Stimulated activated CD4-positive, alpha-beta T cell treated with anti-CD3 and anti-CD28 coated beads, Interleukin-12 subunit alpha, Interleukin-12 subunit beta, amount 100 ng/mL, for 48 hours (primary cell): Measurements from ENCODE around the gene ELOVL7.
"Not testable (repeated sequence)": the region's sequence is repeated elsewhere in the genome, so short reads cannot be mapped to it uniquely, and the experiment has no call there.

Experiments
- DNase-seq, 3 donors: peaks; one replicate each; pipeline ENCODE4 v3.0.0-alpha.2; 2020; ENCODE audit warnings: low read depth in 2 of 3, low spot score in 1 of 3

Gene ELOVL7

DNA sequence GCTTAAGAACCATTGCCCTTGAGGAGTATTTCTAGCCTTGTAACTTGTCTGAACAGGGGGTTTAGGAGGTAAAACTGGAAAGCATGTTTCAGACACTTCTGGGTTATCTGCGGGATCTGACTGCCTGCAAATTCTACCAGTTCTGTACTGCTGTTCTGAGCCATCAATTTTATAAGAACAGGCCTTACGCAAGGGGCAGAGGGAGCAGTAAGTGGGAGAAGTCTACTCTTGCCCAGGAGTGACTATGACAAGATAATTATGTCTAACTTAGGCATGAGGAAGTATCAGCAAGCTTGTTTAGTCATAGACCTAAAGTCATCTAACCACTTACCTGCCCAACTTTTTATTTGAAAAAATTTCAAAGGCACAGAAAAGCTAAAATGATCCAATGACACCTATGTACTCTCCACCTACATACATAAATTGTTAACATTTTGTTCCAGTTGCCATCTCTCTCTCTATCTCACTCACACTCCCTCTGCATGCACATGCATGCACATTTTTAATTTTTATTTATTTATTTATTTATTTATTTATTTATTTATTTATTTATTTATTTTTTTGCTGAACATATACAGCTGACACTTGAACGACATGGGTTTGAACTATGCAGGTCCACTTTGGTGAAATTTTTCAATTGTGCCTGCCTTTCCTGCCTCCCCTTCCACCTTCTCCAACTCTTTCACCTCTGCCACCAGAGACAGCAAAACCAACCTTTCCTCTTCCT, 125.7 kb downstream of the ELOVL7 start:
- DNase-seq, result no peak

DNA sequence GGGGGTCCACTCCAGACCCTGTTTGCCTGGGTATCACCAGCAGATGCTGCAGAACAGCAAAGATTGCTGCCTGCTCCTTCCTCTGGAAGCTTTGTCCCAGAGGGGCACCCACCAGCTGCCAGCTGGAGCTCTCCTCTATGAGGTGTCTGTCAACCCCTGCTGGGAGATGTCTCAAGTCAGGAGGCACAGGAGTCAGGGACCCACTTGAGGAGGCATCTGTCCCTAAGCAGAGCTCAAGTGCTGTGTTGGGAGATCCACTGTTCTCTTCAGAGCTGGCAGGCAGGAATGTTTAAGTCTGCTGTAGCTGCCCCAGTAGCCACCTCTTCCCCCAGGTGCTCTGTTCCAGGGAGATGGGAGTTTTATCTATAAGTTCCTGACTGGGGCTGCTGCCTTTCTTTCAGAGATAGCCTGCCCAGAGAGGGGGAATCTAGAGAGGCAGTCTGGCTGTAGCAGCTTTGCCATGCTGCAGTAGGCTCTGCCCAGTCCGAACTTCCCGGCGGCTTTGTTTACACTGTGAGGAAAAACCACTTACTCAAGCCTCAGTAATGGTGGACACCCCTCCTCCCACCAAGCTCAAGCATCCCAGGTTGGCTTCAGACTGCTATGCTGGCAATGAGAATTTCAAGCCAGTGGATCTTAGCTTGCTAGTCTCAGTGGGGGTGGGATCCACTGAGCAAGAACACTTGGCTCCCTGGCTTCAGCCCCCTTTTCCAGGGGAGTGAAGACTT, 128.7 kb downstream of the ELOVL7 start:
- not testable (repeated sequence) for DNase-seq

DNA sequence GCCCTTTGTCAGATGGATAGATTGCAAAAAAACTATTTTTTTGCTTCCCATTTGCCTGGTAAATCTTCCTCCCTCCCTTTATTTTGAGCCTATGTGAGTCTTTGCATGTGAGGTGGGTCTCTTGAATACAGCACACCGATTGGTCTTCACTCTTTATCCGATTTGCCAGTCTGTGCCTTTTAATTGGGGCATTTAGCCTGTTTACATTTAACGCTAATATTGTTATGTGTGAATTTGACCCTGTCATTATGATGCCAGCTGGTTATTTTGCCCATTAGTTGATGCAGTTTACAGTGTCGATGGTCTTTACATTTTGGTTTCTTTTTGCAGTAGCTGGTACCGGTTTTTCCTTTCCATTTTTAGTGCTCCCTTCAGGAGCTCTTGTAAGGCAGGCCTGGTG, 131.1 kb downstream of the ELOVL7 start:
- no peak for DNase-seq

DNA sequence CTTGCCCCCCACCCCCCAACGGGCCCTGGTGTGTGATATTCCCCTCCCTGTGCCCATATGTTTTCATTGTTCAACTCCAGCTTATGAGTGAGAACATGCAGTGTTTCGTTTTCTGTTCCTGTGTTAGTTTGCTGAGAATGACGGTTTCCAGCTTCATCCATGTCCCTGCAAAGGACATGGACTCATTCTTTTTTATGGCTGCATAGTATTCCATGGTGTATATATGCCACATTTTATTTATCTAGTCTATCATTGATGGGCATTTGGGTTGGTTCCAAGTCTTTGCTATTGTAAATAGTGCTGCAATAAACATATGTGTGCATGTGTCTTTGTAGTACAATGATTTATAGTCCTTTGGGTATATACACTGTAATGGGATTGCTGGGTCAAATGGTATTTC, 132.2 kb downstream of the ELOVL7 start:
- DNase-seq, result not testable (repeated sequence)

DNA sequence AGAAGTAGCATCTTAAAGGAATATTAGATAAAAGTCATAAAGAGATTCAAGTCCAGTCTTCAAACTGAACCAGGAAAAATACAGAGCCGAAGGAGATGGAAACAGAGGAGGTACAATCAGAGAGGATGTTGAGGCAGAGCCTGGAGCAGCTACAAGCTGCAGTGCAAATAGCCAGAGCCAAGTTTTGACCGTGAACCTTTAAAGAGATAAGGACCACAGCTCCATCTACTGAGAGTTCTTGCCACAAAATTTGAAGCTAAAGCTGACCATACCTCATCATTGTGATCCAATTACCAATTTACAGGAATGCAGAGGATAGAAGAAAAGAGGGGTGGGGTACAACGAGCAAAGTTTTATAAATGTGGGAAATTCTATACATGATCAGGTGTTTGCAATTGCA, 133.7 kb downstream of the ELOVL7 start:
- no peak for DNase-seq

DNA sequence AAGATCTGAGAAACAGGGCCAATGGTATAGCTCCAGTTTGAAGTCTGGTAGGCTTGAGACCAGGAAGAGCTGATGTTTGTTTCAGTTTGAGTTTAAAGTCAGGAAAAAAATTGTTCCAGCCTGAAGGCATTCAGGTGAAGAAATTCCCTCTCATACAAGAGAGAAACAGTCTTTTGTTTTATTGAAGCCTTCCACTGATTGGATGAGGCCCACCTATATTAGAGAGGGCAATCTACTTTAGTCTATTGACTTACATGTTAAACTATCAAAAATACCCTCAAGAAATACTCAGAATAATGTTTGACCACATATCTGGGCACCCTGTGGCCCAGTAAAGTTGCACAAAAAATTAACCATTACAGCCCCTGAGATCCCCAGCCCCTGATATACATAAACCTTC, 138.9 kb downstream of the ELOVL7 start:
- DNase-seq, result no peak

DNA sequence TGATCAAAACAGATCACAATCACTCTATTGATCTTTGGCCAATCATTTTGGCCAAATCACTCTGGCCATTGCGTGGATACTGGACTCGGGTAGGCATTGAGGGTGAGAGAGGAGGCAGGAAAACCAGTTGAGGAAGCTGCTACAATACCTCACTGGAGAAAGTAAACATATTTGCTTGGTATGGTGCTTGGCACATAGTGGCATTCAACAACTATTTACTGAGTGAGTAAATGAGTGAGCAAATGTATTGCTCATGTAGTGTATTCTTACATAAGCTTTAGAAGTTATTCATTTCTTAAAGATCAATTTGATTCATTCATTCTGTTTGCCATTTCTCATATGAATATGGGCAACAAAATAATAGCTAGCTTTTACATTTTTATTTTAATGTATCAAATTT, 140.1 kb downstream of the ELOVL7 start:
- DNase-seq, result no peak
